Measurements from ENCODE around the gene GDF2.

GDF2 gene

DNA sequence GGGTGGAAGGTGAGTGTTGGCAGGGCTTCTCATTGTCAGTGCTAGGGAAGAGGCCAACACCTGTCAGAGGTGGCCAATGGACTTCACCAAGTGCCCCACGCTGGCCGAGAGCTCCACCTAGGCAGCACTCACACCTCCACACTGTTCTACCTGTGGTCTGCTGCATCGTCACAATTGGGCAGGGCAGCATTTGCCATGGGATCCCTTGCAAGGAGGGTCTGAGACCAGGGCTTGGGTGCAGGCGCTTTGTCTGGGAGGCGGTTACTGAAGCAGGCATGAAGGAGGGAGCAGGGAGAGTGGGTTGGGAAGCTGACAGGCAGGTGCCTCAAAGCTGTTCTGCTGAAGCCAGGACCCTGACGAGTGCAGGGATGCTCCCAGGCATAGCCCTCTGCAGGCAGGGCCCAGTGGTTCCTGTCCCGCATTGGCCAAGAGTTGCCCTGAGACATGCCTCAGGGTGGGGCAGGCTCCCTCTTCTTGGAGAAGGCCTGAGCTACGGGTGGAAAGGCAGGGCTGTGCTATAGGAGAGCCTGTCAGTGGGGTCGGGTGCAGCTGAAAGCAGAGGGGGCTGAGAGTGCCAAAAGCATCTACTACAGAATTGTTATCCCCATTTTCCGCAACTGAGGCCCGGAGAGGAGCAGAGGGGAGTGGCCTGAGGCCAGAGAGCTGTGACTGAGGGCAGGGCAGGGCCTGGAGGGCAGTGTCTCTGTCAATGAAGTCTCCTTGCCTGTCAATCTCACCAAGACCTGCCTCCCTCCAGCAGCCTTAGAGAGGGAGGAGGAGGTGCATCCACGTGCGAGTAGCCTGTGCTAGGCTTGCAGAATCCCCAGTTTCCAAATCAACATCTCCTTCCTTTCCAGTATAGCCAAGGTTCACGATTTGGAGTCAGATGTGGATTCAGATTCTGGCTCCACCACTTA, 29.9 kb downstream of the GDF2 start:
- in situ Hi-C loops (cut with MboI; ENCODE audit: low pct_unique_long_range_greater_than_20kb, low sequenced_read_pairs, unreplicated experiment), result no loop called here
- TF ChIP-seq, protein P1, sequence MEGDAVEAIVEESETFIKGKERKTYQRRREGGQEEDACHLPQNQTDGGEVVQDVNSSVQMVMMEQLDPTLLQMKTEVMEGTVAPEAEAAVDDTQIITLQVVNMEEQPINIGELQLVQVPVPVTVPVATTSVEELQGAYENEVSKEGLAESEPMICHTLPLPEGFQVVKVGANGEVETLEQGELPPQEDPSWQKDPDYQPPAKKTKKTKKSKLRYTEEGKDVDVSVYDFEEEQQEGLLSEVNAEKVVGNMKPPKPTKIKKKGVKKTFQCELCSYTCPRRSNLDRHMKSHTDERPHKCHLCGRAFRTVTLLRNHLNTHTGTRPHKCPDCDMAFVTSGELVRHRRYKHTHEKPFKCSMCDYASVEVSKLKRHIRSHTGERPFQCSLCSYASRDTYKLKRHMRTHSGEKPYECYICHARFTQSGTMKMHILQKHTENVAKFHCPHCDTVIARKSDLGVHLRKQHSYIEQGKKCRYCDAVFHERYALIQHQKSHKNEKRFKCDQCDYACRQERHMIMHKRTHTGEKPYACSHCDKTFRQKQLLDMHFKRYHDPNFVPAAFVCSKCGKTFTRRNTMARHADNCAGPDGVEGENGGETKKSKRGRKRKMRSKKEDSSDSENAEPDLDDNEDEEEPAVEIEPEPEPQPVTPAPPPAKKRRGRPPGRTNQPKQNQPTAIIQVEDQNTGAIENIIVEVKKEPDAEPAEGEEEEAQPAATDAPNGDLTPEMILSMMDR (IDR thresholded peaks at IDR 0.05; ENCODE audit: extremely low read depth, insufficient read depth, missing control alignments), result no peak
- DNase-seq (ENCODE audit: low spot score), result no peak

DNA sequence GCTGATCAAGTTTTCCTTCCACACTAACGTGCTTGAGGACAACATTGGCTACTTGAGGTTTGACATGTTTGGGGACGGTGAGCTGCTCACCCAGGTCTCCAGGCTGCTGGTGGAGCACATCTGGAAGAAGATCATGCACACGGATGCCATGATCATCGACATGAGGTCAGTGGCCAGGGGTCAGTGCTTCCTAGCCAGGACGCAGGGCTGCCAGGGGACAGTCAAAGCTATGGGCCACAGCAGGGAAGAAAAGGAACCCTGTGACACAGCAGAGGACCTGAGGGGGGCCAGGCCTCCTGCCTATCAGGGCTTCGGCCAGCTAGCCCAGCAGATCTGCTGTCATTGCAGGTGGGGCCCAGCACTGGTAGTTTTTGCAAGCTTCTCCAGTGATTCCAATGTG, 31.1 kb downstream of the GDF2 start:
- in situ Hi-C loops (cut with MboI; ENCODE audit: low pct_unique_long_range_greater_than_20kb, low sequenced_read_pairs, unreplicated experiment), result no loop called here
- no peak for DNase-seq (ENCODE audit: low spot score)
- TF ChIP-seq, protein P1 (IDR thresholded peaks at IDR 0.05; ENCODE audit: extremely low read depth, insufficient read depth, missing control alignments), result no peak

GRCh38 chr10:47354165-47354564, 31.9 kb downstream of the GDF2 start:
- TF ChIP-seq, protein P1 (IDR thresholded peaks at IDR 0.05; ENCODE audit: extremely low read depth, insufficient read depth, missing control alignments), result no peak
- in situ Hi-C loops (cut with MboI; ENCODE audit: low pct_unique_long_range_greater_than_20kb, low sequenced_read_pairs, unreplicated experiment), result no loop called here
- no peak for DNase-seq (ENCODE audit: low spot score)

DNA sequence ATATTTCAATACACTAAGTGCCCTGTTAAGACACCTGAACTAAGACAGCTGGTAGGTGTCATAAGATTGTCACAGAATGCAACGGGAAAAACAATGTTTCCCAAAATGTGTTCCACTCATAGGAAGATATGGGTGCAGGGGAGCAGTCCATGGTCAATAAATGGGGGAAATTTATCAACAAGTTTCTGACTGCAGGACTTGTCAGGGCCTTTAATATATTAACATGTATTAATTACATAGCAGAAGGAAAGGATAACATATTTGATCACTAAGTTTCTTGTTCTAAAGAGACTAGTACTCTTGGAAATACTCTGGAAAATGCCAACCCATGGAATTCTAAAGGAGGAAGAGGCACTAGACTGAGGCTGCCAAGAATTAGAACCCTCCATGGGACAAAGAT, 32.6 kb downstream of the GDF2 start:
- in situ Hi-C loops (cut with MboI; ENCODE audit: low pct_unique_long_range_greater_than_20kb, low sequenced_read_pairs, unreplicated experiment), result no loop called here
- DNase-seq (ENCODE audit: low spot score), result no peak
- TF ChIP-seq, protein P1 (IDR thresholded peaks at IDR 0.05; ENCODE audit: extremely low read depth, insufficient read depth, missing control alignments), result no peak

- no peak for DNase-seq (ENCODE audit: low spot score)
- TF ChIP-seq, protein P1 (IDR thresholded peaks at IDR 0.05; ENCODE audit: extremely low read depth, insufficient read depth, missing control alignments), result no peak
- in situ Hi-C loops (cut with MboI; ENCODE audit: low pct_unique_long_range_greater_than_20kb, low sequenced_read_pairs, unreplicated experiment), result no loop called here
Observed at GRCh38 chr10:47356708-47357107, 34.5 kb downstream of the GDF2 start.

DNA sequence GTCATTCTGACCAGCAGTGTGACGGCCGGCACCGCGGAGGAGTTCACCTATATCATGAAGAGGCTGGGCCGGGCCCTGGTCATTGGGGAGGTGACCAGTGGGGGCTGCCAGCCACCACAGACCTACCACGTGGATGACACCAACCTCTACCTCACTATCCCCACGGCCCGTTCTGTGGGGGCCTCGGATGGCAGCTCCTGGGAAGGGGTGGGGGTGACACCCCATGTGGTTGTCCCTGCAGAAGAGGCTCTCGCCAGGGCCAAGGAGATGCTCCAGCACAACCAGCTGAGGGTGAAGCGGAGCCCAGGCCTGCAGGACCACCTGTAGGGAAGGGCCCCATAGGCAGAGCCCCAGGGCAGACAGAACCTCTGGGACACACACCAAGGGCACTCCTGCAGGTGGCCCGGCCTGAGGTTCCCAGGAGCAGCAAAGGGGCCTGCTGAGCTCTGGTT, 34.9 kb downstream of the GDF2 start:
- DNase-seq (ENCODE audit: low spot score), result no peak
- in situ Hi-C loops (cut with MboI; ENCODE audit: low pct_unique_long_range_greater_than_20kb, low sequenced_read_pairs, unreplicated experiment), result no loop called here
- TF ChIP-seq, protein P1 (IDR thresholded peaks at IDR 0.05; ENCODE audit: extremely low read depth, insufficient read depth, missing control alignments), result no peak
